A172 (cell line): ENCODE data around the gene TMOD2. TPM values are rescaled to one million over a fixed set of nuclear protein-coding genes. Genes with fewer than 3 reads are reported as not detected.

Experiments used
- DNase-seq: peaks from one replicate; pipeline ENCODE4 v3.0.0-alpha.2; 2015; ENCODE audit warnings: low spot score
- total RNA-seq: library from RNA; depleted of rRNA; stranded (reverse); fragments of >200 nt; shearing (Covaris generic); gene quantifications from 2 replicates; pipeline ENCODE4 v1.2.3, GENCODE V29; 2014; rRNA removed

TMOD2 gene
- 7.0 and 7.9 TPM in 2 replicates for total RNA-seq

GRCh38 chr15:51750792-51751696 lies at the start of gene TMOD2:
Gene TMOD2 (plus strand): TSS chr15:51751597. CDS start chr15:51766442, 14,845 bp downstream.
- DNase-seq, result no peak

DNA sequence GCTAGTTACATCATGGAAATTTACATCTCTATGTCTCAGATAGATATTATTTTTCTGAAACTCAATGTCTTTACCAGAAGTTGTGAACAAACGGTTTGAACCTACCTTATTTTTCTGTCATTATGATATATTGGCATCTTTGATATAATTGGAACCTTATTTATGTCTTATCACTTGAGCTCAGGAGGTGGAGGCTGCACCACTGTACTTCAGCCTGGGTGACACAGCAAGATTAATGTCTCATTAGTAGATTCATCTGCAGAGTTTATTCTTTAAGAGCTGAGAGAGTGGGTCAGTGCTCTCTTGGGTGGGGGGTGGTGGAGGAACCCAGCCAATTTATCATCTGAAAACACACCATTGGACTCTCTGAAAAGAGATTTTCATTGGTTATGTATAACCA lies 48.7 kb upstream of the TMOD2 start:
- no peak for DNase-seq

DNA sequence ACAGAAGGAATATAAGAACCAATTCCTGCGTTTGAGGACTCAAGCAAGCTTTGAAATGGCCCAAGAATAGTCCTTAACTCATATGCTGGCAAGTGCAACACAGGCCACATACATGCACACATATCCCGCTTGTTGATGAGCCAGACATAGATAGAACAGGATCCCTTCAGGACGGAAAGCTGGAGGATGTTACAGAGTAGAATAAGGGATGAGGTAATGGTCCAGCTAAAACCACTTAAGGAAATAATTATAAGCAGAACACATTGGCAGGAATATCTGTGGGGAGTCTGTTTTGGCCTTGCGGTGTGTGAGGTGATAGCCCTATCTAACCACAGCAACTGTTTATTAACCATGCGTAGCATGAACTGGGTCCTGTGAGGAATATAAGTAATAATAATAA lies 45.1 kb upstream of the TMOD2 start:
- DNase-seq, result no peak

- no peak for DNase-seq
These were observed 44.3 kb upstream of the TMOD2 start for GRCh38 chr15:51706926-51707608.

GRCh38 chr15:51708013-51708412 lies 43.4 kb upstream of the TMOD2 start:
- DNase-seq, result no peak

GRCh38 chr15:51709031-51709430 lies 42.4 kb upstream of the TMOD2 start:
- no peak for DNase-seq

DNA sequence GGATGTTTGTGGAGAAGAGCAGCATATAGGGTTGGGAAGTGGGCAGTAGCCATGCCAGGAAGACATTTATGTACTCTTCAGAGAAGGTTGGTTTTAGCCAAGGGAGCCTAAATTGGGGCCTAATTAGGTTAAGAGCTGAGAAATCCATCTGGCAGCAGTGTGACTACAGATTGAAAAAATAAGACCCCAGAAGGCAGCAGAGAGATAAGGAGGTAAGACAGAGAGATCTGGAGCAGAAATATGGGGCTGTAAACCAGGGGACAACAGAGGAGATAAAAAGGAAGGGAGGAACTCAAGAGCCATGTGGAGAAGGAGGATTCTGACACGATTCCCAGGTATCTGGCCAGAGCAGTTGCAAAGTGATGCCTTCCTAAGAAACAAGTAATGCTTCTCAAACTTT lies 37.2 kb upstream of the TMOD2 start:
- no peak for DNase-seq

DNA sequence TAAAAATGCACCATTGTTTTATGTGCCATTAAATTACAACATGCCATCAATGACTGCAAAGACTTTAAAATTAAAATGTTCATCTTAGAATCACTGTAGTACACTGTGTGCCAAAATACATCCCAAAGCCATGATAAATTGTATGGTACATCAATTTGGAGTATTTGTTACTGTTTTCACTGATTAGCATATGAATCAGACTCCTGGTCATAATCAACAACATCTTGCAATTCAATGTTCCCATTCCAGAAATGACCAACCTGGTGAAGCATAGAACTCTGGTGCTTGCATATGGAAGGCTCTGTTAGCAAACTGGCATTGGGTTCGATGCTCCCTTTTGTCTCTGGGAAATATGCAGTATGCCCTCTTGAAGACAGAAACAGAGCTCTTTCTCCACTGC lies 36.5 kb upstream of the TMOD2 start:
- no peak for DNase-seq

DNA sequence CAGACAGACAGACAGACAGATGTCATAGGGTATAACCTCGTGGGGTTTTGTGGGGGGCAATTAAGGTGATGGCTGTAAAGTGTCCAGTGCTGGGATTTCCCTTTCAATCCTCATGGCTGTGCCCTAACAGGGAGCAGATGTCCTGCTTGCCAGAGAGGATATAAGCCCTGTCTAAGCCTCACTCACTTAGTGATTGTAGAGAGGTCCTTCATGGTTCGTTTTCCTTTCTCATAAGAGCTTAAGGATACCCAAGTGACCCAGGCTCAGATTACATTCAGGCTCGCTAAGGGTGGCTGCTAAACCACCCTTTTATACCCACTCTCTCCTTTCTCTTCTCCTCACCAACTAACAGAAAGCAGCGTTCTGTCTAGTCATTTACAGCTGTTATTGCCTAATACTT lies 33.2 kb upstream of the TMOD2 start:
- DNase-seq, result no peak

GRCh38 chr15:51718746-51719145 lies 32.7 kb upstream of the TMOD2 start:
- no peak for DNase-seq

GRCh38 chr15:51720201-51720995 lies 31.0 kb upstream of the TMOD2 start:
- DNase-seq, result no peak

DNA sequence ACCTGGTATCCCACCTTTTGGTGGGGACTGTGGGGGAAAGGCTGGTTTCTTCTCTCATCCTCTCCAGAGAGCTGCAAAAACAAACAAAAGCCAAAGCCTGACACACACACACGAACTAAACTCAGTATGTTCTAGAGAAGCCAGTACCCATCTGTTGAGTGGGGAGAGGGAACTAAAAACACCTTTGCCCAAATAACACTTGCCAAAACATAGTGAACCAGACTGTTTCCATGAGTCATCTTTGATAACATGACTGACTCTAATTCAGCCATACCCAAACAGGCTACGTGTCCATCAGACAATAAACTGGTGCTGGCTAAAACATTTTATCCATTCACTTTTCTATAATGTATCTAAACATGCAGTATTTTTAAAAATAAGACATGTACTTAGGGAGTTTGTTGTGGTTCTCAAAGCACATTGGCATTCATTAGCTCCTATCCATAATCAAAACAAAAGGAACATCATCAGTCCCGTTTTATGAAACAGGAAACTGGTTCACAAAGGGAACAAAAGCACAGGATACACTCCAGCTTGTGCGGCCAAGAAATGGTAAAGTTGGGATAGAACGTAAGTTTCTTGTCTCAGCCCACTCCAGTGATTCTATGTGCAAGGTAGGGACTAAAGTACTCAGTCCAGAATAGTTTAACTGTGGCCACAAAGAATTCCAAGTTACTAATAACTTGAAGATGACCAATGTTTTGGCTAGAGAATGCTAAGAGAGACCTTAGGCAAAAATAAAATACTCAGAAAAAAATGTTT lies 30.0 kb upstream of the TMOD2 start:
- DNase-seq, result no peak

DNA sequence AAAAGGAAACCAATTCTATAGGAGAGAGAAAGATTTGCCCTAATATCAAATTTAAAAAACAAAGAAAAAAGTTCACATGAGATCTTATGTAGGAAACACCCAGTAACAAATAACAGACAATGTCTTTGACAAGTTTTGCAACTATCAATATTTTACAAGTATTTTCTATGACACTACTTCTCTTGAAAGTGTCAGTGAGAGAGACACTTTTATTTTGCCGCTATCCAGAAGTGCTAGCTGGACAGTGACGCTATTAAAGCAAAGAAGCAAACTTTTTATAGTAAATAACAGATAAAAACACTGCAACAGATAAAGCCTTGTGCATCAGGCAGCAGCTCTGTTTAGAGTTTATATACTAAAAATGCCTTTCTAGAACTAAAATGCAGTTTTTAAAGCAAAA lies 27.2 kb upstream of the TMOD2 start:
- DNase-seq, result no peak

DNA sequence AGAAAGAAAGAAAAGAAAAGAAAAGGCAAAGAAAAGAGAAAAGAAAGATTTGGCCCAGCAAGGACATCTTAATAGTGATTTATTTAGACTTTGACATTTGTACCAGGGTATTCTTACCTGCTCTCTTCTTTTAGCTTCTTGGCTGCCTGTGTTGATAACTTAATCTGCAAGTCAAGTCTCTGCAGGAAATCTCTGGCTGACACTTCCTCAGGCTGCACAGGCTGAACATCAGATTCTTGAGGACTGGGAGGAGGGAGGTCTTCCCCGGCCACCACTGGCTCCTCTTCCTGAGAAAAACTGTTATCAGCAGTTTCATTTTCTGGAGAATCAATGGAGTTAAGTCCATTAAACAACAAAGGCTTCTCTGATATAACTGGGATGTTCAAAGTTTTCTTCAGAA lies 26.7 kb upstream of the TMOD2 start:
- DNase-seq, result no peak

DNA sequence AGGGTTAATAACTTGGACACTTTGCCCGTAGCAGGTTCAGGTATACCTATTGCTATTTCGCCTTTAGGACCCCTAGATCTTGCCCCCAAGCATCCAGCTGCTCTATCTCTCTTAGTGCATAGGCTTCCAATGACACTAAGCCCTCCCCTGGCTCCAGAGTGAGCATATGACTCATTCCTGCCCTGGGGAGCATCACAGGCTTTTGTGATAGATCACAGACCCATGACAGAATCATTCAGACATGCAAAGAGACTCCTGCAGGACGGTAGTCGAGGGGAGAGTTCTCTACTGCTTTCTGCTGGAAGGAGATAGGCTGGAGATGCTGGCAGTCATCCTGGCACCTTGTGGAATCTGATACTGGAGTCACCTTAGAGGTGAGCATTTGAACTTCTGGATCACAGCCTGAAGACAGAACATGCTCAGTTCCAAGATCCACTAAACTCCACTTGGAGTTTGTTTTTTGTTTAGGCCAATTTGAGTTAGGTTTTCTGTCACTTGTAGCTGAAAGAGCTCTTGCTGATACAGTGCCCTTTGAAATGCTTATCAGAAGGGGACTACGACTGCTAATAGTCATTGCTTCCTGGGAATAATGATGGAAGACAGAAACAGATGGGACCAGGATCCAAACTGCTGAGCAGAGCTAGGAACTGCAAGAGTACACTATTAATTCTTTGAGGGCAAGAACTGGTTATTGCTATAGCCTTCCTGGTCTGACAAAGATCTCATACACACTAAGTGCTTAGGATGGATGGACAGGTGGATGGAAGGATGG lies 24.9 kb upstream of the TMOD2 start:
- peak; percentile 84 for DNase-seq

DNA sequence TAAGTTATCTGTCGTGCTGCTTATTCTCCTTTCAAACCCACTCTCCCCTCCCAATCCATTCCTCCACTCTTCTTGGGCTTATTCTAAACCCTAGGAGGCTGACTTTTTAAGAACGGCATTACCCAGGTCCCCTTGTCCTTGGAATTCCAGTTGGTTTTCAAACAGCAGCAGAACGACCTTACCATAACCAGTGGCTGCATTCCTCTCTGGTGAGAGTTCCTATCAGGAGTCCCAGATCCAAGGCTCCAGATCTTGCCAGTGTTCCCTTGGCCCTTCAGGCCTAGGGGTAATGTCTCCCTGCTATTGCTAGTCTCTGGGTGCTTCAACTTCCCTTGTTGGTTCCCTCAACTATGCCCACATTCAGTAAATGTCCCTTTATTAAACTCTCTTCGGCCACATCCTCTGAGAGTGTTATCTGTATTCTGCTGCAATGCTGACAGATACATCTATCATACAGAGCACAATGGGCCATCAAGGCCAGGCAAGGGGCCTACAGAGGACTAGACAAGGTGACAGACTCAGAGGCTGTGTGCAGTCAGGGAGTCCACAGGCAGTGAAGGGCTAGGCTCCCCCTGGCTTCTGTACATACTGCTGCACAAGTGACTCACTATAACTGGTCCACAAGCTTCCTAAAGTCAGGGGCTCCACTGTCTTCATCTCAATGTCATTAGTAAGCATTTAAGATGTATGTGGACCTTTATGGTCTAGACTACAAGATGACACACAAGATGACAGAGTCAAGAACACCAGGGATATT lies 24.1 kb upstream of the TMOD2 start:
- no peak for DNase-seq

GRCh38 chr15:51731549-51732267 lies 19.7 kb upstream of the TMOD2 start:
- peak; percentile 26 for DNase-seq

- DNase-seq, result no peak
These were observed 18.8 kb upstream of the TMOD2 start for GRCh38 chr15:51732646-51733045.
